GM12892 (cell line): ENCODE data around the gene PSMC3.

Experiments
- POLR2A ChIP-seq: IDR thresholded peaks from 2 replicates; pipeline ENCODE4 v1.6.1; 2011; ENCODE audit warnings: low read depth, low read length, control low read depth
- POLR2AphosphoS5 ChIP-seq: IDR thresholded peaks from 2 replicates; pipeline ENCODE4 v1.6.1; 2011; ENCODE audit warnings: low read depth, low read length, control low read depth

- TF ChIP-seq POLR2AphosphoS5: no peak
- TF ChIP-seq POLR2A: no peak
Observed at GRCh38 chr11:47449541-47449940, 23.3 kb upstream of the PSMC3 start.
